ENCODE results near the gene SOCS4. TPM values are rescaled to one million over a fixed set of nuclear protein-coding genes. Genes with fewer than 3 reads are reported as not detected.

SOCS4 gene
- total RNA-seq, 2 donors from 2014 or later: 28.0 to 32.0 TPM

- H3K9me3 Mint-ChIP-seq: no peaks in the 10 kb centered on the region
- no peaks in the 10 kb centered on the region for H3K27me3 Mint-ChIP-seq (ENCODE audit: insufficient read depth)
- DNase-seq: no peak
- H3K36me3 Mint-ChIP-seq (ENCODE audit: low read depth): peaks cover 25% of the 10 kb centered on the region
- Histone ChIP-seq H3K27me3 (ENCODE audit: control insufficient read depth, insufficient read depth, low read length, poor library complexity, severe bottlenecking) (no peaks in the 10 kb centered on the region), H3K36me3 (ENCODE audit: control insufficient read depth, insufficient read depth, low read length) (peaks cover 15% of the 10 kb centered on the region), H3K9ac (ENCODE audit: extremely low read depth, low read length, poor library complexity, severe bottlenecking) (peak overlapping the region; percentile 89), H3K4me1 (ENCODE audit: control insufficient read depth, insufficient read depth, low read length) (peaks cover 2% of the 10 kb centered on the region), H3K27ac (ENCODE audit: low read depth, low read length) (peak overlapping the region; percentile 90), H3K9me3 (ENCODE audit: control insufficient read depth, low read length) (no peaks in the 10 kb centered on the region), H3K4me3 (ENCODE audit: low read length) (peak overlapping the region; percentile 92)
- H3K27ac Mint-ChIP-seq: peak overlapping the region; percentile 89
- H3K4me3 Mint-ChIP-seq: peak overlapping the region; percentile 90
- TF ChIP-seq CTCF (conservative IDR thresholded peaks at IDR 0.05): no peak
- WGBS, 2 experiments (ENCODE audit: insufficient coverage in 1 of 2, insufficient read length in 1 of 2): 0 to 1% methylated on average over 3 to 7 of the region's 9 CpGs
- H3K4me1 Mint-ChIP-seq: peaks cover 57% of the 10 kb centered on the region
These were observed 619 bp upstream of the SOCS4 start for GRCh38 chr14:55026441-55026792.

- Histone ChIP-seq H3K36me3 (ENCODE audit: control insufficient read depth, insufficient read depth, low read length) (peaks cover 21% of the 10 kb centered on the region), H3K4me1 (ENCODE audit: control insufficient read depth, insufficient read depth, low read length) (peaks cover 3% of the 10 kb centered on the region), H3K27ac (ENCODE audit: low read depth, low read length) (no peak overlapping the region), H3K27me3 (ENCODE audit: control insufficient read depth, insufficient read depth, low read length, poor library complexity, severe bottlenecking) (no peaks in the 10 kb centered on the region), H3K9me3 (ENCODE audit: control insufficient read depth, low read length) (no peaks in the 10 kb centered on the region), H3K9ac (ENCODE audit: extremely low read depth, low read length, poor library complexity, severe bottlenecking) (peak overlapping the region; percentile 89), H3K4me3 (ENCODE audit: low read length) (peak overlapping the region; percentile 92)
- Mint-ChIP-seq H3K27ac (peak overlapping the region; percentile 89), H3K4me1 (peaks cover 60% of the 10 kb centered on the region), H3K9me3 (no peaks in the 10 kb centered on the region), H3K4me3 (peak overlapping the region; percentile 90), H3K36me3 (ENCODE audit: low read depth) (peaks cover 17% of the 10 kb centered on the region), H3K27me3 (ENCODE audit: insufficient read depth) (no peaks in the 10 kb centered on the region)
- DNase-seq: no peak
- no peak for TF ChIP-seq CTCF (conservative IDR thresholded peaks at IDR 0.05)
- 2 to 3% methylated on average over 6 to 8 of the region's 8 CpGs for WGBS, 2 experiments (ENCODE audit: insufficient coverage in 1 of 2, insufficient read length in 1 of 2)
These were observed 1.0 kb downstream of the SOCS4 start for GRCh38 chr14:55028066-55028465.

GRCh38 chr14:55028476-55028875 lies 1.4 kb downstream of the SOCS4 start:
- peak overlapping the region; percentile 90 for H3K4me3 Mint-ChIP-seq
- Histone ChIP-seq H3K4me3 (ENCODE audit: low read length) (peak overlapping the region; percentile 92), H3K9ac (ENCODE audit: extremely low read depth, low read length, poor library complexity, severe bottlenecking) (peak overlapping the region; percentile 89), H3K27me3 (ENCODE audit: control insufficient read depth, insufficient read depth, low read length, poor library complexity, severe bottlenecking) (no peaks in the 10 kb centered on the region), H3K27ac (ENCODE audit: low read depth, low read length) (no peak overlapping the region), H3K36me3 (ENCODE audit: control insufficient read depth, insufficient read depth, low read length) (peaks cover 21% of the 10 kb centered on the region), H3K9me3 (ENCODE audit: control insufficient read depth, low read length) (no peaks in the 10 kb centered on the region), H3K4me1 (ENCODE audit: control insufficient read depth, insufficient read depth, low read length) (peaks cover 3% of the 10 kb centered on the region)
- no peak for DNase-seq
- WGBS, 2 experiments (ENCODE audit: insufficient coverage in 1 of 2, insufficient read length in 1 of 2): 66 to 71% methylated on average over 3 to 4 of the region's 4 CpGs
- peaks cover 16% of the 10 kb centered on the region for H3K36me3 Mint-ChIP-seq (ENCODE audit: low read depth)
- no peaks in the 10 kb centered on the region for H3K9me3 Mint-ChIP-seq
- peaks cover 55% of the 10 kb centered on the region for H3K4me1 Mint-ChIP-seq
- TF ChIP-seq CTCF (conservative IDR thresholded peaks at IDR 0.05): no peak
- H3K27me3 Mint-ChIP-seq (ENCODE audit: insufficient read depth): no peaks in the 10 kb centered on the region
- no peak overlapping the region for H3K27ac Mint-ChIP-seq
